ENCODE measurements around the gene CASP8. TPM values are rescaled to one million over a fixed set of nuclear protein-coding genes. Genes with fewer than 3 reads are reported as not detected.

Gene CASP8
- total RNA-seq, 1 donor from 2014 or later: 2.1 TPM

DNA sequence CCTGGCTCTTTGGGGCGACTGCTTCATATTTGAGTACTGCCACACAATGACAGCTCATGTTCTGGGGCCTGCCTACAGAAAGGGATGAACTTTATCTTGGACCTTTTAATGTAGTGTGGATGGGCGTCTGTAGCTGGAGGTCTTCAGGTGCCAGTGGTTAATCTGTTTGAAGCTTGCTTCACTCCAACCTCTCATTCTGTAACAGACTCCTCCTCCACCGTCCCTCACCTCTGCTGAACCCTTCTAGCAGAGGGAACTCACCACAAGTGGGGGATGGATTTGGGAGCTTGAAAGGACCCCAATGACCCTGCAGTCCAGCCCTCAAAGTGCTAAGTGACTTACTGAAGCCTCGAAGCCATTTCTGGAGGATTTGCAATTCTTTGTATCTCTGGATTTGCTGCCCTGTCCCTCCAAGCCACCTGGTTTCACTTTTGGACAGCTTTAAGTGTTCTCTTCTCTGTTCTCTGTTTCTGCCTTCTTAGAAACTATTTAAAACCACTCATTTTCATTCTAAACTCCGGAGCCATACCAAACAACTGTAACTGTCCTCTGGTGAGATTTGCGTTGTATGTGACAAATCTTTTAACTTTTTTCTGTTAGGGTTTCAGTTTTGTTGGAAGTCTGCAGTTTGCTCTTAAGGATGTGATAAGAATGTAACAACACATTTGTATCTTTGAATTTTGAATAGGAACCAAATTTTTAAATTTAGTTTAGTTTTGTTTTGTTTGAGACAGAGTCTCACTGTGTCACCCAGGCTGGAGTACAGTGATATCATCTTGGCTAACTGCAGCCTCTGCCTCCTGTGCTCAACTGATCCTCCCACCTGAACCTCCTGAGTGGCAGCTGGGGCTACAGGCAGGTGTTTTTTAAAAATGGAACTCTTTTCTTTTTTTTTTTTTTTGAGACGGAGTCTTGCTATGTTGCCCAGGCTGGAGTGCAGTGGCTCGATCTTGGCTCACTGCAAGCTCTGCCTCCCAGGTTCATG lies 37.0 kb upstream of the CASP8 start:
- Histone ChIP-seq H3K36me3 (no peaks in the 10 kb centered on the region), H3K27me3 (no peaks in the 10 kb centered on the region), H3K27ac (no peak overlapping the region), H4K20me1 (ENCODE audit: low read depth) (no peaks in the 10 kb centered on the region), H3K79me2 (ENCODE audit: low read depth) (no peaks in the 10 kb centered on the region), H2AFZ (replicated peaks) (peak overlapping the region; percentile 59), H3K4me3 (no peak overlapping the region), H3K9me3 (ENCODE audit: low read depth) (no peaks in the 10 kb centered on the region), H3K4me1 (peaks cover 12% of the 10 kb centered on the region), H3K4me2 (no peak overlapping the region), H3F3A (ENCODE audit: low read depth) (no peaks in the 10 kb centered on the region), H3K9ac (no peak overlapping the region)
- no peaks in the 10 kb centered on the region for H3K36me3 Mint-ChIP-seq
- H3K9me3 Mint-ChIP-seq: no peaks in the 10 kb centered on the region
- TF ChIP-seq EZH2 (IDR thresholded peaks at IDR 0.05) (no peak), EZH2phosphoT487 (IDR thresholded peaks at IDR 0.05) (no peak)
- TF ChIP-seq, protein P1, sequence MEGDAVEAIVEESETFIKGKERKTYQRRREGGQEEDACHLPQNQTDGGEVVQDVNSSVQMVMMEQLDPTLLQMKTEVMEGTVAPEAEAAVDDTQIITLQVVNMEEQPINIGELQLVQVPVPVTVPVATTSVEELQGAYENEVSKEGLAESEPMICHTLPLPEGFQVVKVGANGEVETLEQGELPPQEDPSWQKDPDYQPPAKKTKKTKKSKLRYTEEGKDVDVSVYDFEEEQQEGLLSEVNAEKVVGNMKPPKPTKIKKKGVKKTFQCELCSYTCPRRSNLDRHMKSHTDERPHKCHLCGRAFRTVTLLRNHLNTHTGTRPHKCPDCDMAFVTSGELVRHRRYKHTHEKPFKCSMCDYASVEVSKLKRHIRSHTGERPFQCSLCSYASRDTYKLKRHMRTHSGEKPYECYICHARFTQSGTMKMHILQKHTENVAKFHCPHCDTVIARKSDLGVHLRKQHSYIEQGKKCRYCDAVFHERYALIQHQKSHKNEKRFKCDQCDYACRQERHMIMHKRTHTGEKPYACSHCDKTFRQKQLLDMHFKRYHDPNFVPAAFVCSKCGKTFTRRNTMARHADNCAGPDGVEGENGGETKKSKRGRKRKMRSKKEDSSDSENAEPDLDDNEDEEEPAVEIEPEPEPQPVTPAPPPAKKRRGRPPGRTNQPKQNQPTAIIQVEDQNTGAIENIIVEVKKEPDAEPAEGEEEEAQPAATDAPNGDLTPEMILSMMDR (IDR thresholded peaks at IDR 0.05): no peak
- peaks cover 4% of the 10 kb centered on the region for H3K27me3 Mint-ChIP-seq (ENCODE audit: insufficient read depth, low read depth)
- no peak overlapping the region for H3K27ac Mint-ChIP-seq
- DNase-seq (ENCODE audit: low spot score): no peak
- no peak overlapping the region for H3K4me3 Mint-ChIP-seq
- H3K4me1 Mint-ChIP-seq: peaks cover 11% of the 10 kb centered on the region

GRCh38 chr2:201228271-201228911 lies 31.9 kb upstream of the CASP8 start:
- H3K27ac Mint-ChIP-seq: no peak overlapping the region
- no peaks in the 10 kb centered on the region for H3K36me3 Mint-ChIP-seq
- no peak overlapping the region for H3K4me3 Mint-ChIP-seq
- Histone ChIP-seq H3K4me1 (no peaks in the 10 kb centered on the region), H3K79me2 (ENCODE audit: low read depth) (no peaks in the 10 kb centered on the region), H3F3A (ENCODE audit: low read depth) (no peaks in the 10 kb centered on the region), H3K27me3 (peaks cover 4% of the 10 kb centered on the region), H3K4me2 (no peak overlapping the region), H3K9ac (no peak overlapping the region), H3K36me3 (no peaks in the 10 kb centered on the region), H3K4me3 (no peak overlapping the region), H4K20me1 (ENCODE audit: low read depth) (no peaks in the 10 kb centered on the region), H3K27ac (no peak overlapping the region), H2AFZ (replicated peaks) (peak overlapping the region; percentile 37), H3K9me3 (ENCODE audit: low read depth) (no peaks in the 10 kb centered on the region)
- TF ChIP-seq EZH2 (IDR thresholded peaks at IDR 0.05) (no peak), EZH2phosphoT487 (IDR thresholded peaks at IDR 0.05) (no peak)
- TF ChIP-seq, protein P1 (IDR thresholded peaks at IDR 0.05): no peak
- peaks cover 6% of the 10 kb centered on the region for H3K27me3 Mint-ChIP-seq (ENCODE audit: insufficient read depth, low read depth)
- no peaks in the 10 kb centered on the region for H3K4me1 Mint-ChIP-seq
- no peak for DNase-seq (ENCODE audit: low spot score)
- H3K9me3 Mint-ChIP-seq: no peaks in the 10 kb centered on the region

GRCh38 chr2:201228912-201229290 lies 31.4 kb upstream of the CASP8 start:
- no peak overlapping the region for H3K4me2 ChIP-seq
- no peaks in the 10 kb centered on the region for H3K4me1 Mint-ChIP-seq
- no peak overlapping the region for H3K4me3 Mint-ChIP-seq
- no peaks in the 10 kb centered on the region for H4K20me1 ChIP-seq (ENCODE audit: low read depth)
- H3K36me3 ChIP-seq: no peaks in the 10 kb centered on the region
- peaks cover 5% of the 10 kb centered on the region for H3K27me3 Mint-ChIP-seq (ENCODE audit: insufficient read depth, low read depth)
- H3K36me3 Mint-ChIP-seq: no peaks in the 10 kb centered on the region
- no peaks in the 10 kb centered on the region for H3K4me1 ChIP-seq
- H3K27ac ChIP-seq: no peak overlapping the region
- no peaks in the 10 kb centered on the region for H3F3A ChIP-seq (ENCODE audit: low read depth)
- no peak overlapping the region for H3K27ac Mint-ChIP-seq
- DNase-seq (ENCODE audit: low spot score): no peak
- H2AFZ ChIP-seq (replicated peaks): peak overlapping the region; percentile 37
- H3K9me3 ChIP-seq (ENCODE audit: low read depth): no peaks in the 10 kb centered on the region
- TF ChIP-seq EZH2 (IDR thresholded peaks at IDR 0.05) (no peak), EZH2phosphoT487 (IDR thresholded peaks at IDR 0.05) (no peak)
- TF ChIP-seq, protein P1 (IDR thresholded peaks at IDR 0.05): no peak
- no peak overlapping the region for H3K4me3 ChIP-seq
- H3K27me3 ChIP-seq: peaks cover 4% of the 10 kb centered on the region
- H3K9ac ChIP-seq: no peak overlapping the region
- H3K79me2 ChIP-seq (ENCODE audit: low read depth): no peaks in the 10 kb centered on the region
- H3K9me3 Mint-ChIP-seq: no peaks in the 10 kb centered on the region
